ENCODE results near the gene NDUFS8. TPM values are rescaled to one million over a fixed set of nuclear protein-coding genes. Genes with fewer than 3 reads are reported as not detected.

NDUFS8 gene
- total and polyA plus RNA-seq, 2 of the 13 experiments (the other 11 are each of a cell fraction or from before 2014, with no cell fraction given) = 96.7 to 158 TPM

DNA sequence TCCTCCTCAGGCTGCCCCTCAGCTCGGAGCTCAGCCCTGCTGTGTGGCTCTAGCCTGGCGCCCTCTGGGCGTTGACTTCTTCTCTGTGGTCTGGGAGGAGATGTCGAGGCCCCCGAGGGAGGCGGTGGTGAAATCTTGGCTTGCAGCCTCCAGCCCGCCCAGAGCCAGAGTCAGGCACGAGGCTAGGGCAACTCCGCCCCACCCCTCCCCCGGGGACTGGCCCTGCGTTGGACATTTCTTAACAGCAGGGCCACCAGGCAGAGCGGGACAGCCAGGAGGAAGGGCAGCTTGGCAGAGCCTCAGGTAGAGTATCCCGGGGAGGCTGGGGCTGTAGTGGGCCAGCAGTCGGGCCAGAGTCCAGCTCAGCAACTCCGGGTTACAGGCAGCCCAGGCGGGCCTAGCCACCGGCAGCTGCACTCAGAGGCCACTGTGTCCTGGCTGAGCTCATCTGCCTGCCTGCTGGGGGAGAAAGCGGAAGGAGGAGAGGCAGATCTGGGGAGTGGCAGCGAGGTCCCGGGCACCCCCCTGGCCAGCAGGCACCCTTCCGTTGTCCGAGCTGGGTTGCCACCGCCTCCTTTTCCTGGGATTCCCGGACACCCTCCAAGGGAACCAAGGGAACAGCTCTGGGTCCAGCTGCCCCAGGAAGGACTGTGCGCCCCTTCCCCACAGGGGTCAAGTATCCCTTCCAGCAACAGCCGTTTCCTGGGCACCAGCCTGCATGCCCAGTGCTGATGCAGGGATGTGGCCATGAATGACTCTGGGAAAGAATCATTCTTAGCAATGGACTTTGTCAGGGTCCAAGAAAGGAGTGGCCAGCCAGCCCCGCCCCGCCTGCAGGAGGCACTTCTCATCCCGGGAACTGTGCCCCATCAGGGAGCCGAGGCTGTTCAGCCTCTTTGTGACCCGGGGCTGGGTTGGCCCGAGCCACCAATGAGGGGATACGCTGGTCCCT, 20.1 kb upstream of the NDUFS8 start, which contains the start of gene ALDH3B1 (continued):
- TF ChIP-seq, protein P1, sequence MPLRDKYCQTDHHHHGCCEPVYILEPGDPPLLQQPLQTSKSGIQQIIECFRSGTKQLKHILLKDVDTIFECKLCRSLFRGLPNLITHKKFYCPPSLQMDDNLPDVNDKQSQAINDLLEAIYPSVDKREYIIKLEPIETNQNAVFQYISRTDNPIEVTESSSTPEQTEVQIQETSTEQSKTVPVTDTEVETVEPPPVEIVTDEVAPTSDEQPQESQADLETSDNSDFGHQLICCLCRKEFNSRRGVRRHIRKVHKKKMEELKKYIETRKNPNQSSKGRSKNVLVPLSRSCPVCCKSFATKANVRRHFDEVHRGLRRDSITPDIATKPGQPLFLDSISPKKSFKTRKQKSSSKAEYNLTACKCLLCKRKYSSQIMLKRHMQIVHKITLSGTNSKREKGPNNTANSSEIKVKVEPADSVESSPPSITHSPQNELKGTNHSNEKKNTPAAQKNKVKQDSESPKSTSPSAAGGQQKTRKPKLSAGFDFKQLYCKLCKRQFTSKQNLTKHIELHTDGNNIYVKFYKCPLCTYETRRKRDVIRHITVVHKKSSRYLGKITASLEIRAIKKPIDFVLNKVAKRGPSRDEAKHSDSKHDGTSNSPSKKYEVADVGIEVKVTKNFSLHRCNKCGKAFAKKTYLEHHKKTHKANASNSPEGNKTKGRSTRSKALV (CRISPR knock-in tag; IDR thresholded peaks at IDR 0.05) = no peak
- TF ChIP-seq ASH2L (IDR thresholded peaks at IDR 0.05; ENCODE audit: insufficient read length, low read depth, low read length) = no peak
- TF ChIP-seq CEBPG (CRISPR knock-in tag; IDR thresholded peaks at IDR 0.05) = peak; percentile 46
- TF ChIP-seq KDM6A (CRISPR knock-in tag; IDR thresholded peaks at IDR 0.05; ENCODE audit: low read depth) = no peak
- TF ChIP-seq ZNF256 (CRISPR knock-in tag; conservative IDR thresholded peaks at IDR 0.05) = no peak; the same call in 1 of the 2 replicates
- no peak for TF ChIP-seq SETDB1 (CRISPR knock-in tag; IDR thresholded peaks at IDR 0.05; ENCODE audit: borderline replicate concordance)
- no peak for TF ChIP-seq TBL1XR1 (IDR thresholded peaks at IDR 0.05; ENCODE audit: borderline replicate concordance, low read length, partially characterized antibody)
- no peak for TF ChIP-seq ZNF274 (CRISPR knock-in tag; IDR thresholded peaks at IDR 0.05)
- TF ChIP-seq SMAD9 (CRISPR knock-in tag; IDR thresholded peaks at IDR 0.05) = no peak
- TF ChIP-seq, protein P2, sequence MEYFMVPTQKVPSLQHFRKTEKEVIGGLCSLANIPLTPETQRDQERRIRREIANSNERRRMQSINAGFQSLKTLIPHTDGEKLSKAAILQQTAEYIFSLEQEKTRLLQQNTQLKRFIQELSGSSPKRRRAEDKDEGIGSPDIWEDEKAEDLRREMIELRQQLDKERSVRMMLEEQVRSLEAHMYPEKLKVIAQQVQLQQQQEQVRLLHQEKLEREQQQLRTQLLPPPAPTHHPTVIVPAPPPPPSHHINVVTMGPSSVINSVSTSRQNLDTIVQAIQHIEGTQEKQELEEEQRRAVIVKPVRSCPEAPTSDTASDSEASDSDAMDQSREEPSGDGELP (IDR thresholded peaks at IDR 0.05; ENCODE audit: borderline replicate concordance, low read depth) = peak; percentile 60; the same call in 1 of the 2 replicates
- no peak for TF ChIP-seq WIZ (CRISPR knock-in tag; IDR thresholded peaks at IDR 0.05)
- TF ChIP-seq, protein P3, sequence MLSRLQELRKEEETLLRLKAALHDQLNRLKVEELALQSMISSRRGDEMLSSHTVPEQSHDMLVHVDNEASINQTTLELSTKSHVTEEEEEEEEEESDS (CRISPR knock-in tag; IDR thresholded peaks at IDR 0.05; ENCODE audit: borderline replicate concordance) = no peak
- no peak for TF ChIP-seq MAFK (conservative IDR thresholded peaks at IDR 0.05 in 1 of 2, IDR thresholded peaks at IDR 0.05 in 1 of 2; ENCODE audit: low read length in 2 of 2)
- peak; percentile 80; the same call in 1 of the 2 replicates for TF ChIP-seq ZNF564 (CRISPR knock-in tag; IDR thresholded peaks at IDR 0.05)
- no peak for TF ChIP-seq PRPF4 (IDR thresholded peaks at IDR 0.05; ENCODE audit: low read depth, low read length, poor library complexity, severe bottlenecking)
- 0 out of 2 replicates have a peak, but pooled peaks have one; percentile 43 for TF ChIP-seq ZNF746 (CRISPR knock-in tag; IDR thresholded peaks at IDR 0.05)
- no peak for TF ChIP-seq CBX2 (IDR thresholded peaks at IDR 0.05; ENCODE audit: low read depth, low read length)
- TF ChIP-seq CBX2 (CRISPR knock-in tag; IDR thresholded peaks at IDR 0.05; ENCODE audit: low read depth) = no peak
- TF ChIP-seq ZZZ3 (CRISPR knock-in tag; IDR thresholded peaks at IDR 0.05; ENCODE audit: borderline replicate concordance) = no peak
- no peak for TF ChIP-seq ZNF496 (CRISPR knock-in tag; IDR thresholded peaks at IDR 0.05; ENCODE audit: insufficient replicate concordance)
- no peak for TF ChIP-seq ZNF607 (CRISPR knock-in tag; IDR thresholded peaks at IDR 0.05; ENCODE audit: borderline replicate concordance)
- TF ChIP-seq, protein P4, sequence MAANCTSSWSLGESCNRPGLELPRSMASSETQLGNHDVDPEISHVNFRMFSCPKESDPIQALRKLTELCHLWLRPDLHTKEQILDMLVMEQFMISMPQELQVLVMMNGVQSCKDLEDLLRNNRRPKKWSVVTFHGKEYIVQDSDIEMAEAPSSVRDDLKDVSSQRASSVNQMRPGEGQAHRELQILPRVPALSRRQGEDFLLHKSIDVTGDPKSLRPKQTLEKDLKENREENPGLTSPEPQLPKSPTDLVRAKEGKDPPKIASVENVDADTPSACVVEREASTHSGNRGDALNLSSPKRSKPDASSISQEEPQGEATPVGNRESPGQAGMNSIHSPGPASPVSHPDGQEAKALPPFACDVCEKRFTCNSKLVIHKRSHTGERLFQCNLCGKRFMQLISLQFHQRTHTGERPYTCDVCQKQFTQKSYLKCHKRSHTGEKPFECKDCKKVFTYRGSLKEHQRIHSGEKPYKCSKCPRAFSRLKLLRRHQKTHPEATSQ (CRISPR knock-in tag; IDR thresholded peaks at IDR 0.05; ENCODE audit: borderline replicate concordance) = no peak
- TF ChIP-seq ZNF282 (IDR thresholded peaks at IDR 0.05; ENCODE audit: partially characterized antibody) = no peak
- 0 out of 2 replicates have a peak, but pooled peaks have one; percentile 36 for TF ChIP-seq ZKSCAN5 (CRISPR knock-in tag; IDR thresholded peaks at IDR 0.05)
- TF ChIP-seq ZEB1 (IDR thresholded peaks at IDR 0.05; ENCODE audit: insufficient replicate concordance, low read depth) = peak; percentile 36
- TF ChIP-seq GABPA (IDR thresholded peaks at IDR 0.05; ENCODE audit: low read depth, low read length) = no peak
- TF ChIP-seq GABPA (CRISPR knock-in tag; IDR thresholded peaks at IDR 0.05; ENCODE audit: low read depth) = no peak
